GM12801 (cell line): ENCODE results near the gene GJB1.

ENCODE experiments used
- CTCF ChIP-seq: IDR thresholded peaks from one replicate; pipeline ENCODE4 v1.5.1; 2011; ENCODE audit warnings: control low read depth; ENCODE audit not compliant: insufficient read length; ENCODE audit errors: extremely low read depth

GJB1 gene

GRCh38 chrX:71216485-71216884 is 6.5 kb upstream of the GJB1 start:
- TF ChIP-seq CTCF, result no peak

GRCh38 chrX:71217298-71217697 is 5.7 kb upstream of the GJB1 start:
- no peak for TF ChIP-seq CTCF

DNA sequence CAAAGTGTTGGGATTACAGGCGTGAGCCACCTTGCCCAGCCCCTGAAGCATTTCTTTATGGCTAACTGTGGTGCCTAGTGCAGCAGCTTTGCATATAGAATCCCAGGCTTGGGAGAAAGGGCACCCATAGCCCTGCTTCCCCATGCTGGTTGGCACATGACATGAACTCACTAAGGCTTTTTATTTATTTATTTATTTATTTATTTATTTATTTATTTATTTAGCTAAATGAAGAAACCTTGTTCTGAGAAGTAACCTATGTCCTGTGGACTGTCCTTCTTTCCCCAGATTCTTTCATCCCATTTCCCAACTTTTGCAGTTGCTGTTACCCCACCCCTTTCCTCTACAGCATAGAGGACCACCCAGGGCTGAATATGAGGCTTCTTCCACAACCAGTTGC is 1.9 kb upstream of the GJB1 start:
- no peak for TF ChIP-seq CTCF

GRCh38 chrX:71224098-71224708 is 1.2 kb downstream of the GJB1 start:
- no peak for TF ChIP-seq CTCF

DNA sequence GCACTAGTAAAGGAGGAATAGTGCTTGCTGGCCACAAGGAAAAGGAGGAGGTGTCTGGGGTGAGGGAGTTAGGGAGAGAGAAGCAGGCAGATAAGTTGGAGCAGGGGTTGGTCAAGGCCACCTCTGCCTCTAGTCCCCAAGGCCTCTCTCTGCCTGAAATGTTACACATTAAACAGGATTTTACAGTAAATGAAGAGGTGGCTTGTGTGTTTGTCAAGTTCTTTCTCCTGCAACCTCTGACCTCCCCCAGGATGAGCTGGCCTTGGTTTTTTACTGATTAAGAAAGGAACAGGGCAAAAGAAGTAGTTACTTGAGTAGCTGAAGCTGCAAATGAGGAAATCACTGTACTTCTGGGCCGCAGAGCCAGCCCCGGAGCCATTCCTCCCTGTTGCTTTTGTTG is 2.0 kb downstream of the GJB1 start:
- TF ChIP-seq CTCF, result no peak

DNA sequence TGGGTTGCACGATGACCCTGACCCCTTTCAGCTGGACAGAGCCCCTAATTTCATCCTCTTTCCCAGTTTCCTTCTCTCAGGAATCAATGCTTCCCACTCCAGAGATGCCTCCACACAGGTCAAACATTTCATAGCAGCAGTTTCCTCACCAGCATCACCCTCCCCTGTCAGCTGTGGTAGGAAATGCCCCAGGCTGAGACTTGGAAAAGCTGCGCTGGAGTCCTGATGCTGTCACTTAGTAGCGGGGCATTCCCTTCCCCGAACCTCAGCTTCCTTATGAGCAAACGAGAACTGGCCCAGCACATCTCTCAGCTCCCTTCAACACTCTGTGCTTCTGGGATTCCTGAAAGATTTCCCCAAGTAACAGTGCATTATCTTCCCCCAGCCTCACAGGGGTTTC is 2.7 kb downstream of the GJB1 start:
- no peak for TF ChIP-seq CTCF

DNA sequence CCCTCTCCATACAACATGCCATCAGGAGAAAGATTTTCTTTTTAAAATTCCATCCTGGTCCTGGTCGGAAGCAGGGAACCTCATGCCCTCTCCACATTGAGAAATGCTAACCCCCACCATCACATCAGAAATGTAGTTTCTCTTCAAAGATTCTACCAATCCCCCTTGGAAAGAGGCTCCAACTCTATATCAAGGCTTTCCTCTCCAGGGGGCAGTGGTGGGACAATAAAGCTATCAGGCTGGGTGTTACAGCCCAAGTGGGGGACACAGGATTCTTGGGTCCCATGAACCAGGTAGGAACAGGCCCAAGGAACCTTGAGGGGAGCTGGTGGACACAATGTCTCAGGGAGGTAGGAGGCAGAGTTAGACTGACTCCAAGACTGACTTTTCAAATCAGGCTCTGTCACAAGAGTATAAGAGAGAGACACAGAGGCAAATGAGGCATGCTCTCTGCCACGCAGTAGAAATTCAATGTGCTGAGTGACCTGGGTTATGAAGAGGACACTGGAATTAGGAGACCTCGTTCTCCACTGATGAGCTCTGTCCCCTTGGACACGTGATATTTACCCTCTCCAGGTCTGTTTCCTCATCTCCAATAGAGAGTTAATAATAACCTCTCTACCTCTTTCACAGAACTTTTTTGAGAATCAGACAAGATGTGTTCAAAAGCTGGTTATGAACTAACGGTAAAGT is 4.5 kb downstream of the GJB1 start:
- TF ChIP-seq CTCF, result no peak
